Nephron progenitor cell (in vitro differentiated cells): Measurements from ENCODE around the gene SPAAR.
"Not testable (repeated sequence)": the region's sequence is repeated elsewhere in the genome, so short reads cannot be mapped to it uniquely, and the experiment has no call there.

Experiments
- DNase-seq: peaks from one replicate; pipeline ENCODE4 v3.0.0; 2021
- H3K27ac Mint-ChIP-seq: 2 replicates; pipeline ENCODE4 v1.8.0; 2021; ENCODE audit warnings: mild to moderate bottlenecking, moderate library complexity, mixed read lengths
- H3K27me3 Mint-ChIP-seq: 2 replicates; pipeline ENCODE4 v1.8.0; 2021; ENCODE audit warnings: mild to moderate bottlenecking, low read depth, mixed read lengths; ENCODE audit not compliant: poor library complexity
- H3K36me3 Mint-ChIP-seq: 2 replicates; pipeline ENCODE4 v1.8.0; 2021; ENCODE audit warnings: low read depth, mixed read lengths
- H3K4me1 Mint-ChIP-seq: 2 replicates; pipeline ENCODE4 v1.8.0; 2021; ENCODE audit warnings: mixed read lengths
- H3K4me3 Mint-ChIP-seq: 2 replicates; pipeline ENCODE4 v1.8.0; 2021; ENCODE audit warnings: mild to moderate bottlenecking, moderate library complexity, mixed read lengths
- H3K9me3 Mint-ChIP-seq: 2 replicates; pipeline ENCODE4 v1.8.0; 2021; ENCODE audit warnings: mild to moderate bottlenecking, moderate library complexity, mixed read lengths
- CTCF ChIP-seq: fragments of 200-600 bp; sonication (generic); IDR thresholded peaks from 2 replicates; pipeline ENCODE4 v1.5.0; 2021; ENCODE audit warnings: antibody characterized with exemption

The SPAAR gene

GRCh38 chr9:35932735-35933134, 23.4 kb downstream of the SPAAR start:
- H3K4me3 Mint-ChIP-seq = no peak overlapping the region
- TF ChIP-seq CTCF = no peak
- DNase-seq = no peak
- peaks cover 9% of the 10 kb centered on the region for H3K27me3 Mint-ChIP-seq
- H3K36me3 Mint-ChIP-seq = no peaks in the 10 kb centered on the region
- peaks cover 6% of the 10 kb centered on the region for H3K9me3 Mint-ChIP-seq
- H3K27ac Mint-ChIP-seq = no peak overlapping the region
- H3K4me1 Mint-ChIP-seq = no peaks in the 10 kb centered on the region

- Mint-ChIP-seq H3K27me3 (peaks cover 7% of the 10 kb centered on the region), H3K9me3 (peaks cover 6% of the 10 kb centered on the region), H3K36me3 (no peaks in the 10 kb centered on the region), H3K4me3 (no peak overlapping the region), H3K4me1 (no peaks in the 10 kb centered on the region), H3K27ac (no peak overlapping the region)
- TF ChIP-seq CTCF = no peak
- DNase-seq = no peak
These were observed 24.3 kb downstream of the SPAAR start for GRCh38 chr9:35933550-35934067.

GRCh38 chr9:35934069-35934468, 24.8 kb downstream of the SPAAR start:
- H3K36me3 Mint-ChIP-seq, H3K4me1 Mint-ChIP-seq, H3K4me3 Mint-ChIP-seq: not testable (repeated sequence)

GRCh38 chr9:35935261-35935660, 26.0 kb downstream of the SPAAR start:
- H3K27ac Mint-ChIP-seq = no peak overlapping the region
- H3K9me3 Mint-ChIP-seq = peaks cover 6% of the 10 kb centered on the region
- H3K27me3 Mint-ChIP-seq = peaks cover 9% of the 10 kb centered on the region
- no peaks in the 10 kb centered on the region for H3K36me3 Mint-ChIP-seq
- H3K4me3 Mint-ChIP-seq = no peak overlapping the region
- TF ChIP-seq CTCF = no peak
- no peaks in the 10 kb centered on the region for H3K4me1 Mint-ChIP-seq
- no peak for DNase-seq

More at GRCh38 chr9:35934069-35934468, 24.8 kb downstream of the SPAAR start:
- not testable (repeated sequence) for DNase-seq, H3K9me3 Mint-ChIP-seq, H3K27ac Mint-ChIP-seq, H3K27me3 Mint-ChIP-seq

GRCh38 chr9:35935755-35936509, 26.6 kb downstream of the SPAAR start:
- peaks cover 6% of the 10 kb centered on the region for H3K9me3 Mint-ChIP-seq
- H3K4me1 Mint-ChIP-seq = no peaks in the 10 kb centered on the region
- TF ChIP-seq CTCF = no peak
- no peak overlapping the region for H3K27ac Mint-ChIP-seq
- H3K27me3 Mint-ChIP-seq = peaks cover 16% of the 10 kb centered on the region
- H3K36me3 Mint-ChIP-seq = no peaks in the 10 kb centered on the region
- H3K4me3 Mint-ChIP-seq = no peak overlapping the region
- DNase-seq = no peak

- Mint-ChIP-seq H3K4me1 (no peaks in the 10 kb centered on the region), H3K36me3 (no peaks in the 10 kb centered on the region), H3K4me3 (no peak overlapping the region), H3K9me3 (peaks cover 6% of the 10 kb centered on the region), H3K27me3 (peaks cover 28% of the 10 kb centered on the region), H3K27ac (no peak overlapping the region)
- no peak for DNase-seq
- TF ChIP-seq CTCF = no peak
These were observed 27.9 kb downstream of the SPAAR start for GRCh38 chr9:35937227-35937626.
